ENCODE measurements around the gene TEAD2.
"Not testable (repeated sequence)": the region's sequence is repeated elsewhere in the genome, so short reads cannot be mapped to it uniquely, and the experiment has no call there.

Gene TEAD2

DNA sequence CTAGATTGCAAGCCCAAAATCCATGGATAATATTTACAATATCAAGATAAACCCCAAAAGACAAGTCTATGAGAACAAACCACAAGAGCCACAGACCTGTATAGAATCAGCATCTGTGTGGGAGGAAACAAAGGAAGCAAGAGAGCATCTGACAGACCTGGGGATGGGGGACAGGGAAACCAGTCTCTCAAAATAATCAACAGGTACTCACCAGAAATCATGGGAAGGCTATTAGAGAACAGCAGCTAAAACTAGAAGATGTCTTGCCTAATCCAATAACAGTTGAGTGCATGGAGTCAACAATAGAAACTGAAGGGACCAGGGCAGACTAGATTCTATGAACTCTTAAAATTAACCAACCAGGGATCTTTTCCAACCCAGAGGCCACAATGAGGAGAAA, 45.9 kb downstream of the TEAD2 start:
- Histone ChIP-seq H3K27me3 (ENCODE audit: insufficient read depth, low read depth, severe bottlenecking) (no peaks in the 10 kb centered on the region), H3K36me3 (no peaks in the 10 kb centered on the region), H3K27ac (no peak overlapping the region), H3K4me3 (ENCODE audit: low read depth, low read length) (no peak overlapping the region), H3K9me3 (ENCODE audit: severe bottlenecking) (peaks cover 2% of the 10 kb centered on the region)
- no peak for TF ChIP-seq CTCF (IDR thresholded peaks at IDR 0.05; ENCODE audit: low read depth, low read length)
- DNase-seq: no peak

- Histone ChIP-seq H3K9me3 (ENCODE audit: severe bottlenecking) (no peaks in the 10 kb centered on the region), H3K27ac (no peak overlapping the region), H3K27me3 (ENCODE audit: insufficient read depth, low read depth, severe bottlenecking) (no peaks in the 10 kb centered on the region), H3K36me3 (peaks cover 6% of the 10 kb centered on the region; the same call in 1 of the 2 replicates), H3K4me3 (ENCODE audit: low read depth, low read length) (no peak overlapping the region)
- no peak for TF ChIP-seq CTCF (IDR thresholded peaks at IDR 0.05; ENCODE audit: low read depth, low read length)
- no peak for DNase-seq
Observed at GRCh38 chr19:49315111-49315510, 47.1 kb downstream of the TEAD2 start.

GRCh38 chr19:49309087-49309486, 53.1 kb downstream of the TEAD2 start:
- no peak for TF ChIP-seq CTCF (IDR thresholded peaks at IDR 0.05; ENCODE audit: low read depth, low read length)
- H3K9me3 ChIP-seq (ENCODE audit: severe bottlenecking): no peaks in the 10 kb centered on the region
- H3K27ac ChIP-seq: no peak overlapping the region
- no peak for DNase-seq
- H3K36me3 ChIP-seq: peaks cover 6% of the 10 kb centered on the region; the same call in 1 of the 2 replicates
- H3K4me3 ChIP-seq (ENCODE audit: low read depth, low read length): no peak overlapping the region
- H3K27me3 ChIP-seq (ENCODE audit: insufficient read depth, low read depth, severe bottlenecking): no peaks in the 10 kb centered on the region

GRCh38 chr19:49306734-49307133, 55.5 kb downstream of the TEAD2 start:
- H3K27me3 ChIP-seq (ENCODE audit: insufficient read depth, low read depth, severe bottlenecking); H3K36me3 ChIP-seq; H3K27ac ChIP-seq; H3K9me3 ChIP-seq (ENCODE audit: severe bottlenecking); H3K4me3 ChIP-seq (ENCODE audit: low read depth, low read length); DNase-seq: not testable (repeated sequence)

- TF ChIP-seq CTCF (IDR thresholded peaks at IDR 0.05; ENCODE audit: low read depth, low read length): no peak
- DNase-seq: no peak
- Histone ChIP-seq H3K9me3 (ENCODE audit: severe bottlenecking) (no peaks in the 10 kb centered on the region), H3K27me3 (ENCODE audit: insufficient read depth, low read depth, severe bottlenecking) (no peaks in the 10 kb centered on the region), H3K27ac (no peak overlapping the region), H3K4me3 (ENCODE audit: low read depth, low read length) (no peak overlapping the region), H3K36me3 (no peaks in the 10 kb centered on the region)
Observed at GRCh38 chr19:49301866-49302252, 60.4 kb downstream of the TEAD2 start.

DNA sequence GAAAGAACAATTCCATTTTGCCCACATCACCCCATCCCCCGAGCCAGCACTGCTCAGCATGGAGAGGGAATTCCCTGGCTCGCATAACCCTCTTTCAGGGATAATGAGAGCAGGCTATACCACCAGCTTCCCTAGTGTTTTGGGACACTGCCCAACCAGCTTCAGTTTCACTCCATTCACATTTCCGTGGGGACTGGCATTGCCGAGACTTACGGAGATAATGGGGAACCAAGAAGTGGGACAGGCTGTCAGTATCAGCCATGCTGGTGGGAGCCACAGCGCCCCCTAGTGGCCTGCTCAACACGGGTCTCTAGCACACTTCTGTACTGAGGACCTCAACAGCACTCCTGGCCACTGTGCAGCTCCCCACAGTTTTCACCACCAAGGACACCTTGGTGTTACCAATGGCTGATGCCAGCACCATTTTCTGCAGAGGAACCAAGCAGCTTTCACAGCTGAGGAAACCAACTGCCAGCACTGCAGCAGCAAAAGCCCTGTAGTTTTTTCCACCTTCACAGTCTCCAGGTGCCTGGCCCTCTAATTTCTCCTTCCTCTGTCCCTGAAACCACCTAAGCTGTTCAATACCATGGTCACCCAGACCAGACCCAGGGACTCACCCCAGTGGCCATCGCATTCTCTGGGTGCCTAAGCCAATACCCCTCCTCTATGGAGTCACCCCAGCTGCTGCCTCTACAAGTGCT, 60.9 kb downstream of the TEAD2 start:
- H3K4me3 ChIP-seq (ENCODE audit: low read depth, low read length): peak overlapping the region; percentile 40
- no peaks in the 10 kb centered on the region for H3K9me3 ChIP-seq (ENCODE audit: severe bottlenecking)
- H3K36me3 ChIP-seq: no peaks in the 10 kb centered on the region
- no peaks in the 10 kb centered on the region for H3K27me3 ChIP-seq (ENCODE audit: insufficient read depth, low read depth, severe bottlenecking)
- TF ChIP-seq CTCF (IDR thresholded peaks at IDR 0.05; ENCODE audit: low read depth, low read length): peak; percentile 91
- DNase-seq: peak; percentile 84
- no peak overlapping the region for H3K27ac ChIP-seq

- H3K27ac ChIP-seq; DNase-seq; H3K4me3 ChIP-seq (ENCODE audit: low read depth, low read length); H3K27me3 ChIP-seq (ENCODE audit: insufficient read depth, low read depth, severe bottlenecking); H3K9me3 ChIP-seq (ENCODE audit: severe bottlenecking); H3K36me3 ChIP-seq: not testable (repeated sequence)
Observed at GRCh38 chr19:49298653-49299052, 63.6 kb downstream of the TEAD2 start.
